LHCN-M2 (cell line): Measurements from ENCODE around the gene ASIC4. TPM values are rescaled to one million over a fixed set of nuclear protein-coding genes. Genes with fewer than 3 reads are reported as not detected.

ENCODE experiments used
- DNase-seq: peaks from one replicate; pipeline ENCODE4 v3.0.0-alpha.2; 2012; ENCODE audit warnings: low read depth
- total RNA-seq: library from RNA; depleted of rRNA; stranded (reverse); fragments of >200 nt; gene quantifications from 2 replicates; pipeline ENCODE4 v1.2.3, GENCODE V29; 2014

Gene ASIC4
- total RNA-seq, 1 experiment from 2014 or later = not detected

DNA sequence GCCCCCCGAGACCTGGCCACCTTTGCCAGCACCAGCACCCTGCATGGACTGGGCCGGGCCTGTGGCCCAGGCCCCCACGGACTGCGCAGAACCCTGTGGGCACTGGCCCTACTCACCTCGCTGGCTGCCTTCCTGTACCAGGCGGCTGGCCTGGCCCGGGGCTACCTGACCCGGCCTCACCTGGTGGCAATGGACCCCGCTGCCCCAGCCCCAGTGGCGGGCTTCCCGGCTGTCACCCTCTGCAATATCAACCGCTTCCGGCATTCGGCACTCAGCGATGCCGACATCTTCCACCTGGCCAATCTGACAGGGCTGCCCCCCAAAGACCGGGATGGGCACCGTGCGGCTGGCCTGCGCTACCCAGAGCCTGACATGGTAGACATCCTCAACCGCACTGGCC, 554 bp downstream of the ASIC4 start:
- DNase-seq = no peak

DNA sequence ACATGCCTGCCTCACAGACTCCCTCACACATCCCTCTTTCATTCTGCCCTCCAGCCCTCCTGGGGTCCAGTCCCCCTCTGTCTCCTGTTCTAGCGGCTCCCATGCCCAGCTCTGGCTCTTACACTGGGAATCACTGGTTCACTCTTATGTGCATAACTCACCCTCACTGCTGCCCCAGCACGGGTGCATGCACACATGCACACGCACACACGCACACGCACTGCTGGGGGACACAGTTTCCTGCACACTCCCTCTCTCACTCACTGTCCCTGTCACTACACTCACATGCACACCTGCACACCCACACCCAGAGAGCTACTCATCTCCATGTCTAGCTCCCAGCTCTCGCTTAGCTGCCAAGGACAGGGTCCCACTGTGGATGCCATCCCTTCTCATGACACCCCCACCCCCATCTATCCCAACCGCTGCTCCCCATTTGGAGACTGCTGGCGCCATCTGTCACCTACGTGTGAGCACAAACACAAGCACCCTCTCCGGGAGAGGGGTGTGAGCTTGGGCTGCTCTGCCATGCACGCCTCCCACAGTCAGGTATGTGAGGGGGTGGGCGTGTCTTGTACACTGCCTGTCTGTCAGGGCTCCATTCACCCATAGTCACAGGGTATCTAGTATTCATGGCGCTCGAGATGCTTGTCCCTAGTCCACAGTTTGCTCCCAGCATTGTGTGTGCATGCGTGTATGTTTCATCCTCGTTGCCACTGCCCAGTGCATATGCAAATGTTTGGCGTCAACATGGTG, 1.8 kb downstream of the ASIC4 start:
- DNase-seq = no peak

DNA sequence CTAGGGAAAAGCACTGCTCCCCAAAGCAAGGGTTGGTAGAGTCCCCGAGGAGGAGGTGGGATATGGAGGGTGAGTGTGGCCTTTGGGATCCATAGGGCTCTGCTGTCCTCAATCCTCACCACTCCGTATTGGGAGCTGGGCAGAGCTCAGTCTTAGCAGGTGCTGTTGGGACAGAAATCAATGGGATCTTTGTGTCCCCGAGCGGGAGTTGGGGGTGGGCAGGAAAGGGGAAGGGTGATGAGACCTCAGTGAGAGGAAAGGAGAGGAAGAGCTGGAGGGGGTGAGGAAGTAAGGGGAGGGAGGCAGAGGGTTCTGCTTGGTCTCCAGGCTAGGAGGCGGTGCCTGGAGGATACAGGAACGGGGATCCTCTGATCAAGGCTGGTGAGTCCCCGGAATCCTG, 2.6 kb downstream of the ASIC4 start:
- DNase-seq = no peak

DNA sequence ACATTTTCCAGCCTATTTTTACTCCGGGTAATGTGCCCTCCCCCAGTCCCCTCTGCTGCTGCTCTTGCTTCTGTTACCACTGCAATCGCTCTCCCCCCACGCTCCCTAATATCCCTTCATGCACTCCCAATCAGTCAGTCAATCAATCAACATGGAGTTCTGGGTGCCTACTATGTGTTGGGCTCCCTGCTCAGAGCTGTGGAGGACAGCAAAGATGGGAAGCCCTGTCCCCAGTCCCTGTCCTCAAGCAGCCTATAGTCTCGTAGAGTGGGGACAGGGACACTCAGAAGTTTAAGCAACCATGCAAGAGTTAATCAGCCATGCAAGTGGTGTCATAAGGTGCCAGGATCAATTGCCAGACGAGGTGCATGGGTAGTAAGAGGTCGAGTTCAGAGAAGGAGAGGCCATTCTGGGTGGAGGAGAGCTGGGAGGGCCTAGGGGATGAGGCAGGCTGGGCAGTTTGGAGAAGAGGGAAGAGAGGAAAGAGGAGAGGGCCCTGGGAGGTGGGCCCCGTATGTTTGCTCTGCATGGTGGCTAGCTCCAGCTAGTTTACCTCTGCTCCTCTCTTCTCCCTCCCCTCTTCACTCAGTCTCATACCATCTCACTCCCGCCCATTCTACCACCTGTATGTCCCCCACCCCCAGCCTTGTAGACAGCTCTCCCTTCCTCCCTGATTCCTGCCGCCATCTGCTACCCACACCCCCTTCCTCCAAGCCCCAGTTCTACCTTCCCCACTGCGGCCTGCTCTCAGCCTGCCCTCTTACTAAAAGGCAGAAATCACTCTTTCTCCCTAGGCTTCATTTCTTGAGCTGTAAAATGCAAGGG, 3.9 kb downstream of the ASIC4 start:
- DNase-seq = no peak

DNA sequence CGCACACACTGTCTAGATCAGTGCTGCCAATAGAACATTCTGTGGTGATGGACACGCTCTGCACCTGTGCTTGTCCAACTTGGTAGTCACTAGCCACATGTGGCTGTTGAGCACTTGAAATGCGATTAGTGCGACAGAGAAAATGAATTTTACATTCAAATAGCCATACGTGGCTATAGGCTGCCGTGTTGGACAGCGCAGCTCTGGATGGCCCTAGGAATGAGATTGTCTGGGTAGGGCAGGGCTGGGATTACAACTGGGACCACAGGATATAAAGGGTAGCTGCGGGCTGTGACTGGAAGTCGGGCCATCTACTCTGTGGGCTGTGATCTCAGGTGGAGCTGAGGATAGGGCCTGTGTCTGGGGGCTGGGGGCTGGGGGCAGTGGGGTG, 5.2 kb downstream of the ASIC4 start:
- DNase-seq = no peak

DNA sequence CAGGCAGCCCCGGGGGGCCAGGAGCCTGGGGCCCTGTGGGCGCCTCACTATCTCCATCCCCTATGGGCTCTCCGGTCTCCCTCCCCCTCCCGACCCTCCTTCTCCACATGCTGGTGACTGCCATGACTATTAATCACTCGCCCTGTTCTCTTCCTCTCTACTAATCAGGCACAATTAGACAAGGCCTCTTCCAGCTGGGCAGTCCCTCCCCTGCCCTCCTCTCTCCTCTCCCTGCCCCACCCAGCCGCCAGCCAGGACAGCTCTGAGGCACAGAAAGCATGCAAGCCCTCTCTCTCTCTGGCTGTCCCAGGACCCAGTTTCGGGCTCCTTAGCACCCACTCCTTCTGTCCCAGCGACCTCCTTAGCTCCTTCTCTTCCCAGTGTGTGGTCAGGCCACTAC, 5.8 kb downstream of the ASIC4 start:
- DNase-seq = no peak

DNA sequence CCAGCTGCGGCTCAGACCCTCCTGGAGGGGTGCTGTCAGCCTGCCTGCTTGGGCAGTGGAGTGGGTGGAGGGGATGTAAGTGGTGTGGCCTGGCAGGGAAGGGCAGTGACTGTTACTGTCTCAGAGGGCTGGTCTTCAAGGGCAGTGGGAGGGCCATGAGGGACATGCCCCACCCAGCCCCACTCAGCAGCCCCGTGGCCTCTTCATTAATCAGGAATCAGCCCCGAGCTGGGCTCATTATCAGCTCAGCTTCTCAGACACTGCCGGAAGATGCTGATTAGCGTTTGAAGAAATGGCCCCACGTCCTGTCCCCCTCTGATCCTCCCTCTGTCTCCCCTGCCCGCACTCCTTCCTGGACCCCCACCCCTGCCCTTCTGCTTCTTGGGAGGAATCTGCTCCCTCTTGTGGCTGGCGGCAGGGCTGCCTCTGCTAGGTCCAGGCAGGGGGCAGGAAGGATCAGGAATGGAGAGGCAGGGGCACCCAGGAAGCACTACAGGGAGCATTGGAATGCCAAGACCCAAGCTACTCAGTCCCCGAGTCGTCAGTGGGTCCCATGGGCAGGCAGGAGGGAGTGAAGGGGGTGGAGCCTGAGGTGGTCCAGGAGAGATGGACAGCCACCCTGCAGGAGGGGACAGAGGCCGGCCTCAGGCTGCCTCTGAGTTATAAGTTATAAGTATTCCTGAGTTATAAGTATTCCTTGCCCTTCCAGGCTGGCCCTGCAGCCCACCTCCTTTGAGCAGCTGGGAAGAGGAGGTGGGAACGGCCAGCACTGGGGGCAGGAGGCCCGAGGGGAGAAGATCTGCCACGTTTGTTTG, 7.0 kb downstream of the ASIC4 start:
- peak; percentile 40 for DNase-seq

DNA sequence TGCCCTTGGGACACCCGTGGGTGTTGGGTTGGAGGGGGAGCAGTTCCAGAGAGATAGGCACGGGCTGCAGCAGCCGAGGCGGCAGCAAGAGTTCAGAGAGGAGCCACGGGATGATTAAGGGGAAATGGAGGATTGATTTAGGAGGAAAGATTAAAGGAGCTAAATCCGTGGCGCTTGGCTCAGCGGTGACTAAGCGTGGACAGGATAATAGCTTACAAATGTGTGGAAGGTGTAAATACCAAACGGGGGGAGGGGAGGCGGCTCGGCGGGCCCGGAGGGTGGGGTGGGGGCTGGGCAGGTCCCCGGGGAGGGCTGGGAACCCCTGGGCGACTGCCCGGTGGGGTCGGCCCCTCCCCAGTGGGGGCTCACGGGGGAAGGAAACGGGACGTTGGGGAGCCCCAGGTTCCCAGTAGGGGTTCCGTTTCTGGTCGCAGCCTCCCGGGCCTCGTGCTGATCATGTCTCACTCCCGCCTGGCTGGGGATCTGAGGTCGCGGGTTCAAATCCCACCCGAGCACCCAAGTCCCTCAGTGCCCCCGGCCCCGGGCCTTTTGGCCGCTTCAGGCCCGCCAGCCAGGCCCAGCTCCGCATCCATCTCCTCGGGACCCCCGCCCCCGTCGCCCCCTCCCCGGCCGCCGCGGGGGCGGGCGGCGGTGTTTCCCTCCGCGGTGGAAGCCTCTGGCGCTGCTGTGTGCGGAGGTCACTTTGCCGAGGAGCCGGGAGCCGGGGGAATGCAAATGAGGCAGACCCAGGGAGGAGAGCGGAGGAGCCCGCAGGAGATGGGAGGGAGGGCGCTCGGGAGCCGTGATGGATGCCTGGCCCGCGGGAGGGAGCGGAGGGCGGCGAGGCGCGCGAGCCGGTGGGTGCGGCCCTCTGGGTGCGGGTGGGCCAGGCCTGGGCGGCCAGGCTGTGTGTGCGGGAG, 8.1 kb downstream of the ASIC4 start:
- DNase-seq = peak; percentile 60

DNA sequence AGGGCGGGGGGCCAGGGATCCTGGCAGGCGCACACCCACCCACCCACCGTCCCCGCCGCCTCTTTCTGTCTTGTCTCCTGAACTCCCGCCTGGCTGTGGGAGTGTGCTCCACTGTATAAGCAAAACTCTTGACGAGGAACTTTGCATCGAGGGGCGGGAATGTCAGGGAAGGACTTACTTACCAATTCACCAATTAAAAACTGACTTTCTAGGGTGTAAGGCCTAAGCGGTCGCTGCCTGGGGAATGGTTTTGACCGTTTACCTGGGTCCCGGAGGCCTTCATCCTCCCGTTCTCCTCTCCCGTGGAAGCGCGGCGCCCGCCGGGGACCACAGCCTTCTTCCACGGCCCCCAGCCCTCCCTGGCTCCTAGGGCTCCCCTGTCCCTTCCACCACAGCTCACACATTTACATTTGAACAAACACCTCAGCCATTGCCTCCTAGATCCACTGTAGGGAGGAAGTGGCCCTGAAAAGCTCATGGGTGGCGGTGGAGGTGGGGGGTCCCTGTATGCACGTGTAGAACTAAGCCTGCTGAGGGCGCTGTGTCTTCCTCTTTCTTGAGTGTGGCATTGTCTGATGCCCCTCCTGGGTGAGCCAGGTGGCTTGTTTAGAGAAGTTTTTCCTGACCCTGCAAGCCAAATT, 8.9 kb downstream of the ASIC4 start:
- DNase-seq = no peak

DNA sequence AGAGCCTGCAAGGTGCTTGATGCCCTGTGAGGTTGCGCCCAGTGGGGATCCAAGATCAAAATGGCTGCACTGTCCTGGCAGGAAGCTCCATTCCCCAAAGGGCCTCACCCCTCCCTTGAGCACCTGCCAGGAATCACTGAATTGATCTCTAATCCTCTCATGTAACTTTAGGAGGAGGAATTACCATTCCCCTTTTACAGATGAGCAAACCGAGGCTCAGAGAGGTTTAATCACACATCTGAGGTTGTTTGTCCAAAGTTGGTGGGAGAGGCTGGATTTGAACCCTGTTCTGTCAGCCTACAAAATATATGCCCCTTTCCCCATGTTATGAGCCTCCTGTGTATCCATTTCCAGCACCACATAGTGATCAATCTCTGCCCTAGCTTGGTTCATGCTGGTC, 10.5 kb downstream of the ASIC4 start:
- DNase-seq = no peak

DNA sequence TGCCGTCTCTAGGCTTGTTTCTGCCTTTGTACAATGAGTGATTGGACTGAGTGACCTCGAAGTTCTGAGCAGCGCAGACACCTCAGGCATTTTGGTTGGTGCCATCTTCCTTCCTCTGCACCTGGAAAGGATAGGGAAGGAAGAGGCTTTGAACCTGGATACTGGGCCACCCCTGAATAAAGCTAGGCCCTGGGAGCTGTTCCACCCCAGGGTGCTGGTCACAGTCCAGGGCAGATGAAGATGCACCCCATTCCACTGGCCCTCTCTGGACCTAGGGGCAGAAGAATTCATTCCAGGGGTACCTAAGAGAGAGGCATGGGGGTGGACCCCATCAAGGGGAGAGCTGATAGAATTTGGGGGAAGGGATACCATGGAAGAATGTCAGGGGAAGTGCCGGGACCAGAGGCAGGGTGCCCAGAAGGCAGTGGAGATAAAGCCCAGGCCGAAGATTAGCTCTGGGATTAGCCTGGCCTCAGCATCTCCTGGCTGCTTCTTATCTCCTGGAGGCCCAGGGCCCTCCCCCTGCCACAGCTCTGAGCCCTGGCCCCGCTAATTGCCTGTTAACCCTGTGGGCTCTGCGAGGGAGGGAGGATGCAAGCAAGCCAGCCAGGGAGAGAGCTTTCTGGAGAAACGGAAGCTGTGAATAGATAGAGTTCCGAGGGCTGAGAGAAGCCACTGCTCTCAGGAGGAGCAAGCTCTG, 11.4 kb downstream of the ASIC4 start:
- DNase-seq = no peak

DNA sequence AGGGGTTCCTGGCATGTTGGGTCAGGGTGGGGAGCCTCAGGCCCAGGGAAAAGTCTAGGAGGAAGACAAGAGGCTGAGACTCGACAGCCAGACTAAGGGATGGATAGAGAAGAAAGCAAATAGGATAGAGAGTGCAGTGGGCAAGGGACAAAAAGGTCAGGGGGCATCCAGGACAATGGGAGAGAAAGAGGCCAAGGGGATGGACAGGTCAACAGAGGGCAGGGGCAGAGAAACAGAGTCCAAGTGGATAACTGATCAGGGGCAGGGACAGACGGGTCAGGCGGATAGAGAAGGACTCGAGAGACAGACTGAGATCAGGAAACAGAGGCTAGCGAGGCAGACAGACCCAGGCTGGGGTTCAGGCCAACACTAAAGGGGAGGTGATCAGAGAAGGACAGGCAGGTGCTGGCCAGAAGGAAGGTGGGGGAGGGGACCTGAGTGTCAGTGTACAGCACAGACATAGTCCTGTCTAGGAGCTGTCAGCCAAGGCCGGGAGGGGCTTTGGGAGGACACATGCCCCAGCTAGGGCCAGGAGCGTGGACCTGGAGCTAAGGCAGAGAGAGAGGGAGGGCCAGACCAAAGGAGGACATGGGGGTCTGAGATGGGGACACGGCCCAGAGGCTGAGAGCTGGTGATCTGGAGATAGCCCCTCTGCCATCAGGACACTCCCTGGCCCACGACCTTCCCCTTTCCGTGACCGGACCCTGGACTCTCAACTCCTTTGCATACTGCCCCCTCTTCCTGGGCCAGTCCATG, 12.2 kb downstream of the ASIC4 start:
- no peak for DNase-seq

DNA sequence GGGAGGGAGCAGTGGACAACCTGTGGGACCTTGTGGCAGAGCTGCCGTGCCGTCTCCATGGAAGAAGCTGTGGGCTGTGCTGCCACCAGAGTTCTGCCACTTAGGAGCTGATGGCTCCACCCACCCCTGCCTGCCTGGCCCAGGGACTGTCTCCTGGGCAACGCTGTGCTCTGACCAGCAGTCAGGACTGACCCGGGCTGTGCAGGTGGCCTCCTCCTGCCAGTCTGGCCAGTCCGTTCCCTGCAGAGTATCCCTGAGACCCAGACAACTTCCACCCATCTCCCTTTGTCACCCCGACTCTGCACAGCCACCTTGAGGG, 12.8 kb downstream of the ASIC4 start:
- no peak for DNase-seq

DNA sequence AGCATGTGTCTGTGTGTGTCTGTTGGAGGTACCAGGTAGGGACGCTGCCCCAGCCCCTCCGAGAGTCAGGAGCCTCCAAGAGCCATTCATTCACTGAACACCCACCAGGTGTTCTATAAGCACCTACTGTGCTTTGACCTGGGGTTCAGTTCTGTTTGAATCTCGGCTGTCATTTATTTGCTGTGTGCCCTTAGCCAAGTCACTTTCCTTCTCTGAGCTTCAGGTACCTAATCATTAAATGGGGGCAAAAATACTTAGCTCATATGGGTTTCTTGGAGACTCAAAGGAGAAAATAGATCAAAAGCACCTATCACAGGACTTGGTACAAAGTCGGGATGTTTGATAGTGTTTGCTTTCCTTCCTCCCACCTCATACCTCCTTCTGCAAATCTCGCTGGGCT, 13.2 kb downstream of the ASIC4 start:
- no peak for DNase-seq

DNA sequence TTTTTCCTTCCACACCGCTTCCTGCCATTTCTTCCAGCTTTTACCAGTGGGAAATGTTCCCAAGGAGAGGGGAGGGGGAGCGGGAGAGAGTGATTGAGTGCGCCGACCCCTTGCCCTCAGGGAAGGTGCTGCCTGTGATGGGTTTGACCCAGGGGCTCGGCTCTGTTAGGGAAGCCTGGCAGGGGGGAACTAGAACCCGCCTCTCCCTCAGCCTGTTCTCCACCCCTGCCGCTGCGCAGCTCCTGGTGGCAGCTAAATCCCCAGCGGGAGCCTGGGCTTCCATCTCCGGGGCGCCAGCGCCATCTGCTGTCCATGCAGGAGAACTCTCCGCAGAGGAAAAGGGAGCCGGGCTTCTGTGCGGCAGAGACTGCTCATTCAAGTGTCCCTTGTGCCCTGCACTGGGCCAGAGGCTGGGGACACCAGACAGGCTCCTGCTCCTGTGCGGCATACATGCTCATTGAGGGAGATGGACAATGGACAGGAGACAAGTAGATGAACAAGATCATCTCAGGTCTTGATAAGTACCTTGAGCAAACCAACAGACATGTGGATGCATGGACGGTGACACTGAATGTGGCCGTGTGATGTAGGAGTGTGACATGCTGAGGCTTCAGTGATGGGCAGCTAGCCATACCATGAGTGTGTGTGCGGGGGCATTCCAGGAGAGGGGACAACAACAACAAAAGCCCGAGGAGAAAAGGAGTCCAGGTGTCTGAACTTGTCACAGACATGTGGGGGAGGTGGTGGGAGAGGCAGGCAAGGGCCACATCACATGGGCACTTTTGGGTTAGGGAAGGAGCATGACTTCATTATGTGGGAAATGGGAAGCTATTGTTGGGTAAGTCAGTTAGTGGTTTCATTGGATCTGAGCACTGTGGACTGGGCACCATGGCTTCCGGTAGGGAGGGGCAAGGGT, 16.0 kb downstream of the ASIC4 start:
- peak; percentile 73 for DNase-seq

DNA sequence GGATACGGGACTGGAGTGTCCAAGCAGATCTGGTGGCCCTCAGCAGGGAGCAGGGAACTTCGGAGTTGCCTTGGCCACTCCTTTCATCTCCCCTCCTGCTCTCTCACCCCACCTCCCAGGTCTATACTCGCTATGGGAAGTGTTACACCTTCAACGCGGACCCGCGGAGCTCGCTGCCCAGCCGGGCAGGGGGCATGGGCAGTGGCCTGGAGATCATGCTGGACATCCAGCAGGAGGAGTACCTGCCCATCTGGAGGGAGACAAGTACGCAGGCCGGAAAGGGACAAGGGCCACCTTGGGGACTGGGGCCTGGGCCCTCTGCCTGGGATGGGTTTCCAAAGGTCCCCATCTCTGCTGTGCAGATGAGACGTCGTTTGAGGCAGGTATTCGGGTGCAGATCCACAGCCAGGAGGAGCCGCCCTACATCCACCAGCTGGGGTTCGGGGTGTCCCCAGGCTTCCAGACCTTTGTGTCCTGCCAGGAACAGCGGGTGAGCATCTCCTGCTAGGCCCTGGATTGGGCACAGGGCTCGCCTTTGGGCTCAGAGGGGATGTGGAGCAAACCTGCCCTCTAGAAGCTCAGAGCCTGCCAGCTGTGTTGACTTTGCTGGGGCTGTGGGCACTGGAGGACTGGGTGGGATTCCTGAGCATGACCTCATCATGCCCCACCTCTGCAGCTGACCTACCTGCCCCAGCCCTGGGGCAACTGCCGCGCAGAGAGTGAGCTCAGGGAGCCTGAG, 17.5 kb downstream of the ASIC4 start:
- DNase-seq = no peak

DNA sequence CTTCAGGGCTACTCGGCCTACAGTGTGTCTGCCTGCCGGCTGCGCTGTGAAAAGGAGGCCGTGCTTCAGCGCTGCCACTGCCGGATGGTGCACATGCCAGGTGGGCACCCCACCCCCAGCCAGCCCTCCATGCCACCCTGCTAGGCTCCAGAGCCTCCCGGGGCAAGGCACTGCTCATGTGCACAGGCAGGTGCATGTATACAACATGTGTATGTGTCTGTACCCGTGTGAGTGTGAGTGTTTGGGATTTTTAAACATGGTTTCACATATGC, 18.0 kb downstream of the ASIC4 start:
- DNase-seq = no peak
